Stimulated activated CD8-positive, alpha-beta memory T cell treated with anti-CD3 and anti-CD28 coated beads, Interleukin-7, amount 100 ng/mL, for 4 hours (primary cell): ENCODE results near the gene TMPRSS3.

Source experiments
- DNase-seq, 2 donors: peaks; one replicate each; pipeline ENCODE4 v3.0.0-alpha.2; 2020; ENCODE audit warnings: low read depth in 2 of 2

TMPRSS3 gene

DNA sequence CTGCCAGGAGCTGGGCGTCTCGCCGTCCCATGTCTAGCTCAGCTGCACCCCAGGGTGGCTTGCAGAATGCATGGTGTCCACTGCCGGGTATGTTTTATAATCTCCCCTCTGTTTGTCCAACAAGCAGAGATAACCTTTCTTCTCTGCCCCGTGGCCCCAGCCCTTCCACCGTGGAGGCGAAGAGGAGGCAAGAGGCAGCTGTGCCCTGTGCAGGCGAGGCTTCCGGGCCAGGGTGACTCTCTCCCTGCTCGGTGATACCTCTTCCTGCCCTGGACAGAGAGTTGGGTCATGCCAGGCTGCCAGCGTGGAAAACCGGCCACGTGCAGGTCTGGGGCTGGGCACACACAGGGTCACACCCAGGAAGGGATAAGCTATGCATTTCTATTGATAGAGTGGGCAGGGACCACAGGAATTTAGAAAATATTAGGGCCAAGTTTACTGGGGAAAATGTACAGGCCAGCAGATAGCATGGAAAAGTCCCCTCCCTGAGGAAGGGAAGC is 44.9 kb downstream of the TMPRSS3 start, which contains the start of gene TFF2:
TSS of gene TFF2 (minus strand) at position 68 of the 500 bp plus-strand sequence. CDS start at position 31, 37 bp downstream.
- DNase-seq = no peak

GRCh38 chr21:42350318-42350910 is 45.4 kb downstream of the TMPRSS3 start:
- DNase-seq = no peak

GRCh38 chr21:42349420-42350317 is 46.2 kb downstream of the TMPRSS3 start:
- DNase-seq = no peak

DNA sequence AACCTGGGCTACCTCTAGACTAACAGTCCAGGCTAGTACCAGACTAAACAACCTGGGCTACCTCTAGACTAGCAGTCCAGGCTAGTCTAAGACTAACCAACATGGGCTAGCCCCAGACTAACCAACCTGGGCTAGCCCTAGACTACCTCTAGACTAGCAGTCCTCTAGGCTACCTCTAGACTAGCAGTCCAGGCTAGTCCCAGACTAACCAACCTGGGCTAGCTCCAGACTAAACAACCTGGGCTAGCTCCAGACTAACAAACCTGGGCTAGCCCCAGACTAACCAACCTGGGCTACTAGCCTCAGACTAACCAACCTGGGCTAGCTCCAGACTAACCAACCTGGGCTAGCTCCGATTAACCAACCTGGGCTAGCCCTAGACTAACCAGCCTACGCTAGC is 47.1 kb downstream of the TMPRSS3 start:
- no peak for DNase-seq

DNA sequence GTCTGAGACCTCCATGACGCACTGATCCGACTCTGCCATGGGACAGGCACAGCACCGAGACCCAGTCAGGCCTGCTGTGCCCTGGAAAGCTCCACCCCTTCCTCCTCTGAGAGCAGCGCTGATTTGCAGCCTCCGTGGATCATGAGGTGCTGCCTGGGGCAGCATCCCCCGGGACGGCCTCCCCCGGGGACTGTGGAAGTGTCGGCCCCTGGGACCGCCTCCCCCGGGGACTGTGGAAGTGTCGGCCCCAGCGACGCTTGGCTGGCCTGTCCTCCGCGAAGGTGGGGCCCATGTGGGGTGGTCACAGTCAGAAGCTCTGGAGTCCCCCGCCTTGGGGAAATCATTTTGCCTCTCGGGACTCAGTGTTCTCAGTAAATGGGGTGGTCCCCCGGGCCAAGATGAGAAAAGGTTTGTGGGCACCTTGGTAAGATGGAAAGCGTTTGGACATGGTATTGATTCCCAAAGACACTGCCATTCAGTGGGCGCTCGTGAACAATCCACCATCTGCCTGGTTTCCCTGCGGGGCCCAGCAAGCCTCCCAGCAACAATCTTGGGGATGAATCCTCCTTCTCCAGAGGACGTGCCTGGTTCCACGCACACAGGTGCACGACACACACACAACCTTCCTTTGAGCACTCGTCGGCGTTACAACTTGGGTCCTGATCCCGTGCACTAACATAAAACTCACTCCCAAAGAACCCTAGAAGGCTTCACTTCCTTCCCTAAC is 48.1 kb downstream of the TMPRSS3 start:
- DNase-seq = no peak

GRCh38 chr21:42346866-42347600 is 48.8 kb downstream of the TMPRSS3 start:
- no peak for DNase-seq

DNA sequence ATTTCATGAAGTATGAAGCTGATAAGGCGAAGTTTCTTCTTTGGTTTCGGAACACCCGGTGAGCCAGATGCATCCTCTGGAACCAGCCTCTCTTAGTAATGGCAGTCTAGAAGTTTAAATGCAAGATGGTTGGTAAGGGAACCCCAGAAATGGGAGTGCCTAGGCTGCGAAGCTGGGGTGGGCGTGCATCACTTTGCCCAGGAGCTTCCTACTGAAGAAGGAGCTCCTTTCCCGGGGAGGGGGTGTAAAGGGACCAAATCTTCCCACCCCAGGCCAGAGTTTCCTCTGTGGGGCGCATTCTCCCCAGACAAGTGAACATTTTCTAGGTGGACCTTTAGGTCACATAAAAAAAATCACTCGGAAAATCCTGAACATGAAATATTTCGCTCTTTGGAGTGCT is 49.4 kb downstream of the TMPRSS3 start:
- DNase-seq = no peak

DNA sequence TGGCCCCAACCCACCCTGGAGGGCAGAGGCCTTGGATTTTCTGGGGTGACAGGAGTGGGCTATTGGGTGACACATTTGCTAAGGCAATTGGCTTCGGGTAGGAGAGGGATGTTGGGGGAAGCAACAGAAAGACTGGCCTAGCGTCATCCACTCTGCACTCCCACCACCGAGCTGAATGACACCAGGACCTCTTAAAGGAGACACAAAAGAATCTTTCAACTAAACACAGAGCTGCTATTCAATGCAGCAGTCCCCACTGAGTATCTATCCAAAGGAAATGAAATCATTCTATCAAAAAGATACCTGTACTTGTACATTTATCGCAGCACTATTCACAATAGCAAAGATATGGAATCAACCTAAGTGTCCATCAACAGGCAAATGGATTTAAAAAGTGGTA is 51.2 kb downstream of the TMPRSS3 start:
- DNase-seq = no peak

- no peak for DNase-seq
Observed at GRCh38 chr21:42343963-42344510, 51.8 kb downstream of the TMPRSS3 start.

DNA sequence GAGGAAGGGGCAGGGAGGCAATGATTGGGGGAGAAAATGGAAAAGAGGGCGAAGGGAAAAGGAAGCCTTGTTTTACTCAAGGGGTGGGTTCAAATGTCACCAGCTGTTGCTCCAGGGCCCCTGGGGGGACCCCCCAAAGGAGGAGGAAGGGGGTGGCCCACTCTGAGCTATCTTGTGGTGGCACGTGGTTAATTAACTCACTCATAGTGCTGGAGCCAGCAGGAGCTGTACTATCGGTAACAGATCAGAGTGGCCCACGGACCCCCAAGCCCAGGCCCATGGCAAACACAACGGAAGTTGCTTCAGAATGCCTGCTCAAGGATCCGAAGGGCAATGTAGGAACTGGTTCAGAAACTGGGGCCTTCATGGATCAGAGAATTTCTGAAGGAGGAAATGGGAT is 52.3 kb downstream of the TMPRSS3 start:
- DNase-seq = no peak

GRCh38 chr21:42343101-42343500 is 52.8 kb downstream of the TMPRSS3 start:
- no peak for DNase-seq

- no peak for DNase-seq
Observed at GRCh38 chr21:42341776-42342542, 53.9 kb downstream of the TMPRSS3 start.

DNA sequence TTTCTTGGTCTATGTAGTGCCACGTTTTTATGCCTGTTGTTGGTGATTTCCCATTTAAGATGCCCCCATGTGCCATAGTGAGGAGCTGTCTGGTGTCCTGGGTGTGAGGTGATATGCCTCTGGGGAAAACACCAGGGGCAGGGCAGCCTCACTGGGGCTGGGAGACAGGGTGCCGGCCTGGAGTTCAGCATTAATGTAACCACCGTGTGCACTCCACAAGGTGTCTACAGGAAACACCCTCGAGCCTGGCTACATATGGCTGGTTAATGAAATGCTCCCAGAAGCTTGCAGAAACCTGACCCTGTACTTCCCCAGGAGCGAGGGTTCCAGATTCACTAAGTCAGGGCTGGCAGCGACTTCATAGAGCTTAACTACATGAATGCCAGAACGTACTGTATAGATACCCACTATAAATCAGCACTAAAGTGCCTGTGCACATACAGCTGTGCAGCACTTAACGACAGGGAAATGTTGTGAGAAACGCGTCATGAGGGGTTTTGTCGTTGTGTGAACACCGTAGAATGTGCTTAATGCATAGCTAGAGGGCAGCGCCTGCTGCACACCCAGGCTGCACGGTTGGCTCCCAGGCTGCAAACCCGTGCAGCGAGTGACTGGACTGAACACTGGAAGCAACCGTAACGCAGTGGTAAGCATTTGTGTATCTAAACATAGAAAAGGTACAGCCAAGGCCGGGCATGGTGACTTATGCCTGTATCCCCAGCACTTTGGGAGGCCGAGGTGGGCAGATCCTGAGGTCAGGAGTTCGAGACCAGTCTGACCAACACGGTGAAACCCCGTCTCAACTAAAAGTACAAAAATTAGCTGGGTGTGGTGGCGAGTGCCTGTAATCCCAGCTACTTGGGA is 55.4 kb downstream of the TMPRSS3 start:
- DNase-seq = no peak

GRCh38 chr21:42338729-42339715 is 56.8 kb downstream of the TMPRSS3 start:
- no peak for DNase-seq

DNA sequence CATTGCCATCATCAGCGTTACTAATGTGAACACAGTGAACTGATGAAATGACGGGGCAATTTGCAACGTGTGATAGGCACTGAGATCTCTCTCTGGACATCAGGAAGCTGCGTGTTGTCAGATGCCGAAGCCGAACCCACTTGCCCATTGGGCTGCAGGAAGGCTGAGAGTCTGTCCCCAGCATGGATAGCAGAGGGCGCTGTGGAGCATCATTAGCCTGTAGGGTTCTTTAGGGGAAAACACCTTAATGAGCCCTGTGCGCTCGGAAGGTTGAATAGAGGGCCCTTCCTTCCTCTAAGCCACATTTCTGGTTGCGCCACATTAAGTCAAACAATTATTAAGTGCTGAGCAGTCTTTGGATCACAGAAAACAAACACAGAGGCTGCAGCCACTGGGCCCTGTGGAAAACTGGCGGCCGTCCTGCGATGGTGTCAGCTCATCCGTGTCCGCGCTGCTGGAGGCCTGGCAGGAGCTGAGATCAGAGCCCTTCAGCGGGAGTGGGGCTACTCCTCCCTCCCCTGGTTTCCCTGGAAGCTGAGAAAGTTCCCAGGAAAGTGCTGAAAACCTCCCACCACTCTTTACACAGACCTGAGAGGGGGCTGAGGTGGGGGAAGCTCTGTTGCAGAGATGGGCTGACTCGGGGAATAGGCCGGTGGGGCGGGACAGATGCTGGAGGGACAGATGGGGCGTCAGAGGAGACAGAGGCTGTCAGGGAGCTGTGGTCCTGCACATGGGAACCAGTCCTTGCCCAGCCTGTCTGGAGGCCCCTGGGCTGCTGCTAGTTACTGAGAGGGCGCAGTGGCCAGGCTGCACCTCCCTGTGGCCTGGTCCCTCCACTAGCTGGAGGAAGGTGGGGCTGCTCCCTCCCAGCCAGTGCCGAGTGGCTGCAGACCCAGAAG is 57.8 kb downstream of the TMPRSS3 start:
- peak; percentile 55 to 70 for DNase-seq

DNA sequence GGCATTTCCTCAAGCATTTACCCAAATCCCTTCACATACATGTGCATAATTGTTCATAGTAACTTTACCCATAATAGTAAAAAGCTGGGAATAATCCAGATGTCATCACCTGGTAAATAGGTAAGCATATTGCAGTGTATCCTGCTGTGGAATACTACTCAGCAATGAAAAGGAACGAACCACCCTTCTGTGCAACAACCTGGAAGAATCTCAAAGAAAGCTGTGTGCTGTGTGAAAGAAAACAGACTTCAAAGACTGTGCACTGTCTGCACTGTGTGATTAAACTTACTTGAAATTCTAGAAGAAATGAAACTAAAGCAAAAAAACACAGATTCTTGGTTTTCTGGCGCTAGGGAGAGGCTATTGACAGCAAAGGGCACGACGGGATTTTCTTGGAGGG is 58.6 kb downstream of the TMPRSS3 start:
- DNase-seq = no peak

DNA sequence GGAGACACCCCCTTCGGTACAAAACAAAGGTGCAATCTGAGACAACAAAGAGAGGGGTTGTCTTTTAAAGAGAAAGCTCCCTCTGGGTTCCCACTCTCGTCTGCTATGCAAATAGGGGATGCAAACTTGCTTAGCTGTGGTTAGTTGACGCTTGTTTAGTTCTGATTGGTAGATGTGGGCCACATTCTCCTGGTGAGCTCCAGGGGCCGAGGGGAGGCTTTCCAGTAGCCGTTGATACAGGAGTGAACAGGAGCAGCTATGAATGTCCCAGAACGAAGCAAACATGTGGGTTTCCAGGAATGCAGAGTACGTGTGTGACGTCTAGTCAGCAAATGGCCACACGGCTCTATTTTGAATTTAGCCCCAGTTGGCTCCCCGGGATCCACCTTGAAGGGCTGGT is 59.8 kb downstream of the TMPRSS3 start:
- no peak for DNase-seq
